Measurements from ENCODE around the gene RAB26.
"Not testable (repeated sequence)": the region's sequence is repeated elsewhere in the genome, so short reads cannot be mapped to it uniquely, and the experiment has no call there.

Gene RAB26

GRCh38 chr16:2147981-2148671 lies at the start of gene RAB26:
RAB26 (plus strand) TSS chr16:2148625; CDS start chr16:2148784, 159 bp downstream.
- no peak for DNase-seq (ENCODE audit: low read depth in 2 of 2, low spot score in 1 of 2)

- DNase-seq (ENCODE audit: low read depth in 2 of 2, low spot score in 1 of 2), result not testable (repeated sequence)
Measured at GRCh38 chr16:2101581-2101980, 46.8 kb upstream of the RAB26 start.

- no peak for DNase-seq (ENCODE audit: low read depth in 2 of 2, low spot score in 1 of 2)
Measured at GRCh38 chr16:2102471-2102870, 46.0 kb upstream of the RAB26 start.

GRCh38 chr16:2104464-2104863 lies 44.0 kb upstream of the RAB26 start:
- DNase-seq (ENCODE audit: low read depth in 2 of 2, low spot score in 1 of 2), result not testable (repeated sequence)

- not testable (repeated sequence) for DNase-seq (ENCODE audit: low read depth in 2 of 2, low spot score in 1 of 2)
Measured at GRCh38 chr16:2105291-2105690, 43.1 kb upstream of the RAB26 start.

- DNase-seq (ENCODE audit: low read depth in 2 of 2, low spot score in 1 of 2), result not testable (repeated sequence)
Measured at GRCh38 chr16:2105769-2106168, 42.7 kb upstream of the RAB26 start.

GRCh38 chr16:2106211-2106610 lies 42.2 kb upstream of the RAB26 start:
- not testable (repeated sequence) for DNase-seq (ENCODE audit: low read depth in 2 of 2, low spot score in 1 of 2)

GRCh38 chr16:2107121-2107790 lies 41.2 kb upstream of the RAB26 start:
- DNase-seq (ENCODE audit: low read depth in 2 of 2, low spot score in 1 of 2), result not testable (repeated sequence)

GRCh38 chr16:2107791-2108125 lies 40.7 kb upstream of the RAB26 start:
- not testable (repeated sequence) for DNase-seq (ENCODE audit: low read depth in 2 of 2, low spot score in 1 of 2)

GRCh38 chr16:2108446-2109270 lies 39.8 kb upstream of the RAB26 start:
- DNase-seq (ENCODE audit: low read depth in 2 of 2, low spot score in 1 of 2), result not testable (repeated sequence)

GRCh38 chr16:2109271-2109580 lies 39.2 kb upstream of the RAB26 start:
- not testable (repeated sequence) for DNase-seq (ENCODE audit: low read depth in 2 of 2, low spot score in 1 of 2)

GRCh38 chr16:2109872-2110271 lies 38.6 kb upstream of the RAB26 start:
- DNase-seq (ENCODE audit: low read depth in 2 of 2, low spot score in 1 of 2), result not testable (repeated sequence)

GRCh38 chr16:2110332-2111008 lies 38.0 kb upstream of the RAB26 start:
- DNase-seq (ENCODE audit: low read depth in 2 of 2, low spot score in 1 of 2), result not testable (repeated sequence)

GRCh38 chr16:2111009-2111353 lies 37.4 kb upstream of the RAB26 start:
- not testable (repeated sequence) for DNase-seq (ENCODE audit: low read depth in 2 of 2, low spot score in 1 of 2)

GRCh38 chr16:2111412-2112335 lies 36.8 kb upstream of the RAB26 start:
- DNase-seq (ENCODE audit: low read depth in 2 of 2, low spot score in 1 of 2), result not testable (repeated sequence)

GRCh38 chr16:2112539-2113106 lies 35.8 kb upstream of the RAB26 start:
- not testable (repeated sequence) for DNase-seq (ENCODE audit: low read depth in 2 of 2, low spot score in 1 of 2)

- not testable (repeated sequence) for DNase-seq (ENCODE audit: low read depth in 2 of 2, low spot score in 1 of 2)
Measured at GRCh38 chr16:2114225-2114624, 34.2 kb upstream of the RAB26 start.

- not testable (repeated sequence) for DNase-seq (ENCODE audit: low read depth in 2 of 2, low spot score in 1 of 2)
Measured at GRCh38 chr16:2114885-2115590, 33.4 kb upstream of the RAB26 start.

- no peak for DNase-seq (ENCODE audit: low read depth in 2 of 2, low spot score in 1 of 2)
Measured at GRCh38 chr16:2115591-2115973, 32.8 kb upstream of the RAB26 start.
